HFFc6 (cell line): ENCODE measurements around the gene TMEM170B. TPM values are rescaled to one million over a fixed set of nuclear protein-coding genes. Genes with fewer than 3 reads are reported as not detected.

Source experiments
- DNase-seq: peaks from one replicate; pipeline ENCODE4 v3.0.0-alpha.2; 2018
- H3K27ac Mint-ChIP-seq: 2 replicates; pipeline ENCODE4 v1.8.0; 2020; ENCODE audit warnings: mild to moderate bottlenecking, mixed read lengths
- H3K27me3 Mint-ChIP-seq: 2 replicates; pipeline ENCODE4 v1.8.0; 2021; ENCODE audit warnings: mild to moderate bottlenecking, moderate library complexity, mixed read lengths; ENCODE audit not compliant: insufficient read depth
- H3K36me3 Mint-ChIP-seq: 2 replicates; pipeline ENCODE4 v1.8.0; 2021; ENCODE audit warnings: low read depth, mixed read lengths
- H3K4me1 Mint-ChIP-seq: 2 replicates; pipeline ENCODE4 v1.8.0; 2020; ENCODE audit warnings: low read depth, mixed read lengths
- H3K4me3 Mint-ChIP-seq: 2 replicates; pipeline ENCODE4 v1.8.0; 2020; ENCODE audit warnings: mild to moderate bottlenecking, moderate library complexity, mixed read lengths
- H3K9me3 Mint-ChIP-seq: 2 replicates; pipeline ENCODE4 v1.8.0; 2020; ENCODE audit warnings: mild to moderate bottlenecking, mixed read lengths
- CTCF ChIP-seq: fragments of 200-600 bp; sonication (generic); IDR thresholded peaks from 2 replicates; pipeline ENCODE4 v1.5.0; 2021; ENCODE audit warnings: antibody characterized with exemption, mild to moderate bottlenecking
- total RNA-seq, 6 experiments: library from RNA; stranded (reverse); fragmentation: NEBNext Ultra II Directional; extraction: Animal tissue kit (Norgen Biotek cat#: 25700); gene quantifications; 2 replicates in 1 of 6; 3 replicates in 5 of 6; pipeline ENCODE4 v1.2.3, GENCODE V29; 2021

The TMEM170B gene
- total RNA-seq, 6 experiments from 2014 or later, result 0.14 to 0.21 (median 0.19) TPM

GRCh38 chr6:11500008-11500407, 37.5 kb upstream of the TMEM170B start:
- Mint-ChIP-seq H3K4me3 (no peak overlapping the region), H3K9me3 (no peaks in the 10 kb centered on the region), H3K36me3 (no peaks in the 10 kb centered on the region), H3K4me1 (peaks cover 25% of the 10 kb centered on the region), H3K27ac (peak overlapping the region; percentile 42; the same call in 1 of the 2 replicates), H3K27me3 (no peaks in the 10 kb centered on the region; the same call in 1 of the 2 replicates)
- peak; percentile 72 for DNase-seq
- TF ChIP-seq CTCF, result no peak

GRCh38 chr6:11509471-11509870, 28.1 kb upstream of the TMEM170B start:
- H3K9me3 Mint-ChIP-seq, result no peaks in the 10 kb centered on the region
- no peaks in the 10 kb centered on the region for H3K36me3 Mint-ChIP-seq
- H3K27ac Mint-ChIP-seq, result no peak overlapping the region
- H3K4me3 Mint-ChIP-seq, result no peak overlapping the region
- peaks cover 9% of the 10 kb centered on the region for H3K27me3 Mint-ChIP-seq
- DNase-seq, result no peak
- H3K4me1 Mint-ChIP-seq, result no peaks in the 10 kb centered on the region
- no peak for TF ChIP-seq CTCF

- H3K9me3 Mint-ChIP-seq, result no peaks in the 10 kb centered on the region
- H3K4me3 Mint-ChIP-seq, result no peak overlapping the region
- H3K27me3 Mint-ChIP-seq, result peaks cover 15% of the 10 kb centered on the region
- no peak for TF ChIP-seq CTCF
- no peak overlapping the region for H3K27ac Mint-ChIP-seq
- no peak for DNase-seq
- H3K4me1 Mint-ChIP-seq, result no peaks in the 10 kb centered on the region
- no peaks in the 10 kb centered on the region for H3K36me3 Mint-ChIP-seq
Measured at GRCh38 chr6:11514672-11515071, 22.9 kb upstream of the TMEM170B start.

GRCh38 chr6:11515763-11516162, 21.8 kb upstream of the TMEM170B start:
- Mint-ChIP-seq H3K9me3 (no peaks in the 10 kb centered on the region), H3K36me3 (no peaks in the 10 kb centered on the region), H3K4me3 (no peak overlapping the region), H3K27me3 (peaks cover 15% of the 10 kb centered on the region), H3K27ac (no peak overlapping the region), H3K4me1 (no peaks in the 10 kb centered on the region)
- DNase-seq, result no peak
- TF ChIP-seq CTCF, result no peak

- TF ChIP-seq CTCF, result no peak
- no peaks in the 10 kb centered on the region for H3K4me1 Mint-ChIP-seq
- H3K9me3 Mint-ChIP-seq, result no peaks in the 10 kb centered on the region
- H3K27ac Mint-ChIP-seq, result no peak overlapping the region
- no peaks in the 10 kb centered on the region; the same call in none of the 2 replicates for H3K27me3 Mint-ChIP-seq
- no peak for DNase-seq
- no peaks in the 10 kb centered on the region for H3K36me3 Mint-ChIP-seq
- H3K4me3 Mint-ChIP-seq, result no peak overlapping the region
Measured at GRCh38 chr6:11522812-11523605, 14.5 kb upstream of the TMEM170B start.
